Activated gamma-delta T cell treated with anti-CD3 and anti-CD28 coated beads, Interleukin-2, amount 50 U/mL, for 16 hours (primary cell): ENCODE measurements around the gene CBFA2T3.

ENCODE experiments used
- DNase-seq: peaks from one replicate; pipeline ENCODE4 v3.0.0-alpha.2; 2020; ENCODE audit warnings: low read depth

Gene CBFA2T3

GRCh38 chr16:88888461-88889387 is 88.3 kb downstream of the CBFA2T3 start:
- DNase-seq: no peak

DNA sequence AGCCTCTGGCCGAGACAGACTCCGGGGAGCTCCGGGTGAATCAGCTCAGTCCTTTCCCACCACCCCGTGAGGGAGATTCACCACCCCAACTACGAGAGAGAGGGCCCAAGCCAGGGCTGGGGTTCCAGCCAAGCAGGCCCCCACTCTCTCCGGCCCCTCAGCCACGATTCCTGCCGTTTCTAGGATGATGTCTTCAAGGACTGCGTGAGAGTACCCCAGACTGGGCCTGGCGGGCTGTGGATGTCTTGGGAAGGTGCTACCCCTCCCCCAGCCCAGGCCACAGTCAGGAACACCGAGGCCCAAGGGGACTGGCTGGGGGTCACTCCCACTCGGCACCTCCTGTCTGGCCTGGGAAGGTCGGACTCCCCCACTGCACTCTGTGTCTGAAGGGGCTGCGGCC is 89.0 kb downstream of the CBFA2T3 start:
- DNase-seq: no peak

DNA sequence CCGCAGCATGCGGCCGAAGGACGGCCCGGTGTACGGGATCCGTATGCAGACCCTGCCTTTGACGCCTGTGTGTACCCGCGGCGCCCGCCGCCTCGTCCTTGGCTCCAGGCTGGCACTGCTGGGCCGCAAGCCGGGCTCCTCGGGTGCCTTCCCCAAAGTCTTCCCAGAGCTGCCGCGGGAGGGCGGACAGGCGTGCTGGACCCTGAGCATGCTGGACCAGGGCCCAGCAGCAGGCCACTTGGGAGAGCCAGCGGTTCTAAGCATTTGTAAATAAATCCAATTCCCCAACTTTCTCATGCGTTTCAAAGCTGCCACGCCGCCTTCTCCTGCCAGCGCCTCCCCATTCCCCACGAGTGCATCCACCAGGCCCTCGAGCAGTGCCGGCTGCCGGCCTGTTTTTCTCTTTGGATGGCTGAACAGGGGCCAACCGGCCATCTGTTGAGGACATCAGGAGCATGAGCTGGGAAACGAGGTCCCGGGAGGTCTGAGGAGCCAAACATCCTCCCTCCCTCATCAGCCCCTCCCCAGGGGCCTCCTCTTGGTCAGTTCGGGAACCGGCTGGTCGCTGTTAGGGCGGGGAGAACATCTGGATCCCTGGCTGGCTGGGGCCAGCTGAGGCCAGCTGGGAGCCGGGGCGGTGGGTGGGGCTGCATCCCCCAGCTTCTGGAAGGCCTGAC is 90.0 kb downstream of the CBFA2T3 start:
- DNase-seq: no peak

DNA sequence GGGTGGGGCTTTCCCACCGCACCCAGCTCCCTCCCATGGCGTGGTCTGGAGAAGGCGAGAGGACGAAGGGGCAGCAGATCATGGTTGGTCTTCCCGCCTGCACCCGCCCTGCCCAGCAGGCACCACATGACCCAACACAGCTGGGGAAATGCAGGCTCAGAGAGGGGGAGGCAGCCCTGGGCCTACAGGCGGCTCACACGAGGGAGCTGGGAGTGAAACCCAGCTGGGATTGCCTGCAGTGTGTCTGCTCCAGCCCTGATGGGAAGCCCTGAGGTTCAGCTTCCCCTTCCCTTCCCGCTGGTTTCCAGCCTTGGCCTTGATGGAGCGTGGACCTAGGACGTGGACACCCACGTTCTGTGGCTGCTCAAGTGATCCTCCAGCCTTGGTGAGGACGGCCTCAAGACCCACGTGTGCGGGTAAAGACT is 90.6 kb downstream of the CBFA2T3 start:
- no peak for DNase-seq

DNA sequence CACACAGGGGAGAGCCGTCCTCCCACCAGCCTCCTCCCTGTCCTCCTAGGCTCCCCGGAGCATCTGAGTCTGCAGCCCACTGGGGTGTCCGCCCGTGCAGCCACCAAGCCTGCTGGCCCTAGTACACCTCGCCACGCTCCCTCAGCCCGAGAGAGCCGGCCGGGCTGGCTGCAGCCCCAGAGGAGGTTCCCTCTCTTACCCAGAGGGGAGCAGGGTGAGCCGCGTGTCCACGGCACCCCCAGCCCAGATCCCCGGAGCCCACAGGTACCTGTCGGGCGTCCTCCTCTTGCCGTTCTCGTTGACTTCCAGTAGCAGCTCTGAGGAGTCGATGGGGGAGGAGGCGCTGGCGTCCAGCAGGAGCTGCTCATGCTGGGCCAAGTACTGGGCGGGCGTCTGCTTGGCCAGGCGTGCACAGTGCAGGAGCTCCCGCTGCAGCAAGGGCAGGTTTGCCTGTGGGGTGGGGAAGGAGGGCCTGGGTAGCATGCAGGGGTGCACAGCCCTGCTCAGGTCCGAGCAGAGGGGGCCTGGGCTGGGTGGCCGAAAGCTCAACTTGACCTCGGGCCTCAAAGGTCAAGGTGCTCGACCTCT is 91.2 kb downstream of the CBFA2T3 start:
- no peak for DNase-seq

- DNase-seq: no peak
These were observed 92.3 kb downstream of the CBFA2T3 start for GRCh38 chr16:88884569-88885271.

GRCh38 chr16:88883946-88884345 is 93.1 kb downstream of the CBFA2T3 start:
- no peak for DNase-seq

DNA sequence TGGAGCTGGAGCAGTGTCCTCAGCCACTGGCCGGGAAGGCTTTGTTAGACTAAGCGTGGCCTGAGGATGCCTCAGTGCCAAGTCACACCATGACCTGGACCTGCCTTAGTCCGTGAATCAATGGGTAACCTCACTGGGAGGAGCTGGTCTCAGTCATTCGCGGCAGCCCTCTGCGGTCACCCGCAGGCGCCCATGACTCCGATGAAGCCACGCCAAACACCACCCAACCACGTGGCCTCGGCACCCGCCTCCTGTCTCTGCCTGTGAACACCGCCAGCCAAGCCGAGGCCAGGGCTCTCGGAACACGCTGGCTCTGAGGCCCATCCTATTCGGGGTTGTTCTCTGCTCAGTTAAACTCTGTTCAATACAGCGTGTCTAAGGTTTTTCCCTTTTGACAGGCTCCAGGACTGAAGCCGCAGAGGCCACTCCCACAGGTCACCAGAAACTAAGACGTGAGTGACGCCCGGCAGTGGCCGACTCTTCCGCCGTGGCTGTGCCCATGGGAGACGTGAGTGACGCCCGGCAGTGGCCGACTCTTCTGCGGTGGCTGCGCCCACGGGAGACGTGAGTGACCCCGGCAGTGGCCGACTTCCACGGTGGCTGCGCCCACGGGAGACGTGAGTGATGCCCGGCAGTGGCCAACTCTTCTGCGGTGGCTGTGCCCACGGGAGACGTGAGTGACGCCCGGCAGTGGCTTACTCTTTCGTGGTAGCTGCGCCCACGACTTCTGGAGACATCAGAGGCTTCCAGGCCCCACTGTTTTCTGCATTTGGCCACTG is 93.7 kb downstream of the CBFA2T3 start:
- no peak for DNase-seq

DNA sequence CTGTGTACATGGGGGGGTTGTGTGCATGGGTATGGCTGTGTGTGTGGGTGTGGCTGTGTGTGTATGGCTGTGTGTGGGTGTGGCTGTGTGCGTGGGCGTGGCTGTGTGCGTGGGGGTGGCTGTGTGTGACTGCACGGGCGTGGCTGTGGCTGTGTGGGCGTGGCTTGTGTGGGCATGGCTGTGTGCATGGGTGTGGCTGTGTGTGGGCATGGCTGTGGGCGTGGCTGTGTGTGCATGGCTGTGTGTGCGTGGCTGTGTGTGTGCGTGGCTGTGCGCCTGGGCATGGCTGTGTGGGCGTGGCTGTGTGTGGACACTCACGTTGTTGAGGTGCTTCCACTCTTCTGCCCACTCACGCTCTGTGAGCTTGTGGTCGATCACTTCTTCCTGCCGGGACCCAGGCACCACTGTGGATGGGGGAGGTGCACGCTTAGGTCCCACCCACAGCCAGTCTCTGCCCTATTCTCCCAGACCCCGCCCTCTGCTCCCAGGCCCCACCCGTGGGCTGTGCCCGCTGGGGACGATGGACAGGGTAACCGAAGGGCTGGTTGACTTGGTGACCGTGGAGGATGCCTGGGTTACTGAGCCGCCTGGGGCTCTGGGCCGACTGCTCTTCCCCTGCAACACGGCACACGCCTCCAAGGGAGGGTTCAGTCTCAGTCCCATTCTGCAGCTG is 94.5 kb downstream of the CBFA2T3 start:
- DNase-seq: no peak

DNA sequence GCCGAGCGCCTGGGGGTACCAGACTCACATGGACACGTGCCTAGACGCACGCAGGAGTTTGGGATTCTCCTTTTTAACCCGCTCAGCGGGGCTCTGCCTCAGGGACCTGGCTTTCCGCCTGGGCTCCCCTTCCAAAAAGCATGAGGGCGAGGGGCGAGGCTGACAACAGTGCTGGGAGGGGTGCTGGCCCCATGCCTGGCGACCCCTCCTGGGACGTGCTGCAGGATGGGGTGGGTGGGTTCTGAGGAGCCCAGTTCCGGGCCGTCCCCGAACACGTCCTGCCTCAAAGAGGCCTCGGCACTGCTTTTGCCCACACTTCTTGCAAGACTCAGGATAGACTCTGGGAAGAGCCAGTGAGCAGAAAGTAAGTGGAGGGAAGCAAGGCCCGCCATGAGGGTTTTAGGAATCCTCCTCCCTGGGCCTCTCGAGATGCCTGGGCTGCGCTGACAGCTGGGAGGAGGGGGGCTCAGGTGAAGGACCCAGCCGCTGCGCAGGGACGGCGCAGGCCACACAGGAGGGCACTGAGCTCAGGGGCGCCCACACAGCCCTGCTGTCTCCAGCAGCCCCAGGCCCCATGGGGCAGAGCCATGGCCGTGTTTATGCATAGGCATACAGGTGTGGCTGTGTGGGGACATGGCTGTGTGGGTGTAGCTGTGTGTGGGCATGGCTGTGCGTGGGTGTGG is 95.2 kb downstream of the CBFA2T3 start:
- no peak for DNase-seq

DNA sequence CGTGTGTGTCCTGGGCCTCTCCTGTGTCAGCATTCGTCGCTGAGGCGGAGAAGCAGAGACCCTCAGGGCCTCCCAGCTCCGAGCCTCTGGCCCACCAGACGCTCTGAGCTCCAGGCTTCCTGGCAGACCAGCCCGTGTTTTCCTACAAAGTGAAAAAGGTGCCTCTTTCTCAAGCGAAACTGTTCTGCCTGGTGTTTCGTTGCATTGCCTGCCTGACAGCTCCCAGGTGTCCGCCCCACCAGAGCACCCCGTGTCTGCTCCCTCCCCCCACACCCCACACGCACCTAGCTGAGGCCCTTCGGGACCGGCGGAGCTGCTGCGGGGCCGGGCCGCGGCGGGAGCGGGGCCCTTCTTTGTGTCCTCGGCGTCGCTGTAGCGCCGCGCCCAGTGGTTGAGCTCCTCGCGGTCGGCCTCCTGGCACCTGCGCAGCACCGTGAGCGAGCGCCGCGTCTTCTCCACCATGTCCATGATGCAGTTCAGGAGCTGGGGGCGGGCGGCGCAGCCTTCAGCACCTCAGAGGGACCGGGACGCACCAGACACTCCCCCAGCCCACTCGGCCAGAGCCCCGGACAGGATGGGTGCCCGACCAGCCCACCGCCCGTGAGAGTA is 95.9 kb downstream of the CBFA2T3 start:
- DNase-seq: no peak

- DNase-seq: no peak
These were observed 96.6 kb downstream of the CBFA2T3 start for GRCh38 chr16:88880226-88881006.

GRCh38 chr16:88879788-88880055 is 97.3 kb downstream of the CBFA2T3 start:
- DNase-seq: no peak

- no peak for DNase-seq
These were observed 97.8 kb downstream of the CBFA2T3 start for GRCh38 chr16:88878967-88879787.

DNA sequence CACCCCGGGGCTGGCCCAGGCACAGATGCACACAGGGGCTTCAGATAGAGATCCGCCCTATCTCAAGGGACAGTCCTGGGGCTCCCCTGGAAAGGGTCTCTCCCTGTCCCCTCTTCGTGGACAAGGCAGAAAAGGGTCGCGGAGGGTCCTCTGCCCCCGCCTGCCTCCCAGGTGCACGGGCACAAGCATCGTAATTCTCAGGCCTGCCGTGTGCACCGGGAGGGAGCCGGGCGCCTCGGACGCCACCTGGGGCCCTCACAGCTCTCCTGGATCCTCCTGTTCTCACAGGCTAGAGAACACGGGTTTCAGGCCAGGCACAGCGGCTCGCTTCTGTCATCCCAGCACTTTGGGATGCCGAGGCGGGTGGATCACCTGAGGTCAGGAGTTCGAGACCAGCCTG is 98.7 kb downstream of the CBFA2T3 start:
- DNase-seq: no peak

DNA sequence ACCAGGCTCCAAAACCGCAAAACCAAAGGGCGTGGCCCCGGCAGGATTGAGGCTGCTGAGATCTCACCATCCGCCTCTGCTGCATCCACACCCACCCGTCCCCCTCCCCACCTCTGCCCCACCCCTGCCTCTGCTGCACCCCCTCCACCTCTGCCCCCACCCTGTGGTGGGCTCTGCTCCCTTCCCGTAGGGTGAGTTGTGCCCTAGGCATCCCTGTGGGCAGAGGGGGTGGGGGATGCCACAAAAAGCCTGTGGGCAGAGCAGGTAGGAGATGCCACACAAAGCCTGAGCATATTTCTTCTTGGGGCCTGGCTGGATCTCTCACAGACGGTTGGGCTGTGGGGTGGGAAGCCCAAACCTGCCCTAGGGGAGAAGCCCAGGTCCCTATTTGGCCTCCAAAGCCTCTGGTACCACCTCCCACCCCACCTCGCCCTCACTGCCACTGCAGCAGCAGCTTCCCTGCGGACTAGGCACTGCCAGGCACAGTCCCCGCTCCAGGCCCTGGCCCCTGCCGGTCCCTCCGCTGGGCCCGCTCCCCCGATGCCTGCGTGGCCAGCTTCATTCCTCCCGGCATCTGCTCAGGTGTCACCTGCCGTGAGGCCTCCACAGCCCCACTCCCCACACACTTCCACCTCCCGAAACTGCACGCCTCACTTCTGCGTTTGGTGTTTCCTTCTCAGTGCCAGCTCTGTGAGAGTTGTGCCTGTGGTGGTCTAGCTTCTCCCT is 99.3 kb downstream of the CBFA2T3 start:
- no peak for DNase-seq

- DNase-seq: no peak
These were observed 100.0 kb downstream of the CBFA2T3 start for GRCh38 chr16:88876942-88877526.
